ENCODE results near the gene ZFP36L1.

DNA sequence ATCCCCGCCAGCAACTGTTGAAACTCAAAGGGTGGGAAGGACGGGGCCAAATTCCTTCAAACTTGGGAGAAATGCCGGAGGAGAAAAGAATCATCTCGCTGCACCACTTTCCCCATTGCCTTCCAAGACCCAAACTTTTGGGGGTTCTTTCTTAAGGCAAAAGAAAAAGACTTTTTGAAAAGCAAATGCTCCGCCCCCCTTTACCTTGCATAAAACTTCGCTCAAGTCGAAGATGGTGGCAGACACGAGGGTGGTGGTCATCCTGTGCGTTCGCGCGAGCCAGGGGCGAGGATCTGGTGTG, 239 bp downstream of the ZFP36L1 start:
- TF ChIP-seq EP300 (IDR thresholded peaks at IDR 0.05; ENCODE audit: borderline replicate concordance) (no peak), RAD21 (IDR thresholded peaks at IDR 0.05; ENCODE audit: low read depth) (no peak), TAF1 (IDR thresholded peaks at IDR 0.05; ENCODE audit: low read depth) (no peak), TEAD4 (IDR thresholded peaks at IDR 0.05) (no peak), NFIC (IDR thresholded peaks at IDR 0.05) (no peak), CEBPB (IDR thresholded peaks at IDR 0.05) (no peak), TCF12 (IDR thresholded peaks at IDR 0.05; ENCODE audit: low read depth) (no peak), FOXM1 (IDR thresholded peaks at IDR 0.05; ENCODE audit: borderline replicate concordance, low read depth) (no peak), CREB1 (IDR thresholded peaks at IDR 0.05; ENCODE audit: low read depth) (no peak), YY1 (IDR thresholded peaks at IDR 0.05; ENCODE audit: low read depth) (no peak)
- TF ChIP-seq, protein P1, sequence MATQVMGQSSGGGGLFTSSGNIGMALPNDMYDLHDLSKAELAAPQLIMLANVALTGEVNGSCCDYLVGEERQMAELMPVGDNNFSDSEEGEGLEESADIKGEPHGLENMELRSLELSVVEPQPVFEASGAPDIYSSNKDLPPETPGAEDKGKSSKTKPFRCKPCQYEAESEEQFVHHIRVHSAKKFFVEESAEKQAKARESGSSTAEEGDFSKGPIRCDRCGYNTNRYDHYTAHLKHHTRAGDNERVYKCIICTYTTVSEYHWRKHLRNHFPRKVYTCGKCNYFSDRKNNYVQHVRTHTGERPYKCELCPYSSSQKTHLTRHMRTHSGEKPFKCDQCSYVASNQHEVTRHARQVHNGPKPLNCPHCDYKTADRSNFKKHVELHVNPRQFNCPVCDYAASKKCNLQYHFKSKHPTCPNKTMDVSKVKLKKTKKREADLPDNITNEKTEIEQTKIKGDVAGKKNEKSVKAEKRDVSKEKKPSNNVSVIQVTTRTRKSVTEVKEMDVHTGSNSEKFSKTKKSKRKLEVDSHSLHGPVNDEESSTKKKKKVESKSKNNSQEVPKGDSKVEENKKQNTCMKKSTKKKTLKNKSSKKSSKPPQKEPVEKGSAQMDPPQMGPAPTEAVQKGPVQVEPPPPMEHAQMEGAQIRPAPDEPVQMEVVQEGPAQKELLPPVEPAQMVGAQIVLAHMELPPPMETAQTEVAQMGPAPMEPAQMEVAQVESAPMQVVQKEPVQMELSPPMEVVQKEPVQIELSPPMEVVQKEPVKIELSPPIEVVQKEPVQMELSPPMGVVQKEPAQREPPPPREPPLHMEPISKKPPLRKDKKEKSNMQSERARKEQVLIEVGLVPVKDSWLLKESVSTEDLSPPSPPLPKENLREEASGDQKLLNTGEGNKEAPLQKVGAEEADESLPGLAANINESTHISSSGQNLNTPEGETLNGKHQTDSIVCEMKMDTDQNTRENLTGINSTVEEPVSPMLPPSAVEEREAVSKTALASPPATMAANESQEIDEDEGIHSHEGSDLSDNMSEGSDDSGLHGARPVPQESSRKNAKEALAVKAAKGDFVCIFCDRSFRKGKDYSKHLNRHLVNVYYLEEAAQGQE (IDR thresholded peaks at IDR 0.05; ENCODE audit: low read depth), result no peak
- TF ChIP-seq, protein P2, sequence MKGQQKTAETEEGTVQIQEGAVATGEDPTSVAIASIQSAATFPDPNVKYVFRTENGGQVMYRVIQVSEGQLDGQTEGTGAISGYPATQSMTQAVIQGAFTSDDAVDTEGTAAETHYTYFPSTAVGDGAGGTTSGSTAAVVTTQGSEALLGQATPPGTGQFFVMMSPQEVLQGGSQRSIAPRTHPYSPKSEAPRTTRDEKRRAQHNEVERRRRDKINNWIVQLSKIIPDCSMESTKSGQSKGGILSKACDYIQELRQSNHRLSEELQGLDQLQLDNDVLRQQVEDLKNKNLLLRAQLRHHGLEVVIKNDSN (IDR thresholded peaks at IDR 0.05), result no peak
- TF ChIP-seq, protein P3, sequence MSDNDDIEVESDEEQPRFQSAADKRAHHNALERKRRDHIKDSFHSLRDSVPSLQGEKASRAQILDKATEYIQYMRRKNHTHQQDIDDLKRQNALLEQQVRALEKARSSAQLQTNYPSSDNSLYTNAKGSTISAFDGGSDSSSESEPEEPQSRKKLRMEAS (IDR thresholded peaks at IDR 0.05), result peak; percentile 65

Data from Ishikawa (cell line).